ENCODE results near the gene OR6P1.

DNA sequence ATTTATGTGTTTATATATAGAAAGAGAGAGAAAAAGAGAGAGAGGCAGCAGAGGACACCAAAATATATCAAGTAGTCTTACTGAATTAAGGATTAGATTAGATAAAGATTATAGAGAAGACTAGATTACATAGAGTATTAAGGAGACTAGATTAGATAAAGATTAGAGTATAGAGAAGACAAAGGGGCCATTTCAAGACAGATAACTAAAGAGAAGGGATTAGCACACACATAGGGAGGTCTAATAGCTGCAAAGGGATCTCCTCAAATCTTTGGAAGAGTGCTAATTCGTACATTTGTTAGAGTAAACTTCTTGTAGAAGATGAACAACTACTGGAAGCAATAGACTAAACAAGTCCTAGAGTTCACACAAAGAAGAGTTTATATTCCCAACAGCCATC lies 50.4 kb downstream of the OR6P1 start:
- TF ChIP-seq CTCF (IDR thresholded peaks at IDR 0.05; ENCODE audit: borderline replicate concordance, extremely low read depth, low read length, poor library complexity, severe bottlenecking), result no peak
- TF ChIP-seq EZH2 (IDR thresholded peaks at IDR 0.05; ENCODE audit: borderline replicate concordance, low read depth, low read length, severe bottlenecking), result no peak
